Upper lobe of left lung (tissue), 6 donors: ENCODE results near the gene PSMG3. TPM values are rescaled to one million over a fixed set of nuclear protein-coding genes. Genes with fewer than 3 reads are reported as not detected.

Experiments
- ATAC-seq, 2 donors: fragments of 200-7000 bp; cut with Tn5 transposase; one replicate each; pipeline ENCODE4 v1.9.1; 2022; ENCODE audit warnings: mild to moderate bottlenecking in 2 of 2, moderate library complexity in 2 of 2; ENCODE audit not compliant: low FRiP score in 2 of 2
- DNase-seq, 2 donors: peaks; one replicate each; pipeline ENCODE4 v3.0.0-alpha.2; 2019 to 2020
- H3K27ac ChIP-seq, 4 donors: fragments of 200-600 bp; sonication (generic); one replicate each; pipeline ENCODE4 v1.5.1; 2016 to 2019
- H3K27me3 ChIP-seq, 4 donors: fragments of 200-600 bp; sonication (generic); one replicate each; pipeline ENCODE4 v1.5.1; 2017 to 2019
- H3K36me3 ChIP-seq, 4 donors: fragments of 200-600 bp; sonication (generic); one replicate each; pipeline ENCODE4 v1.5.1; 2016 to 2019
- H3K4me1 ChIP-seq, 4 donors: fragments of 200-600 bp; sonication (generic); one replicate each; pipeline ENCODE4 v1.5.1; 2018 to 2019
- H3K4me3 ChIP-seq, 4 donors: fragments of 200-600 bp; sonication (generic); one replicate each; pipeline ENCODE4 v1.5.1; 2017 to 2019; ENCODE audit warnings: mild to moderate bottlenecking in 2 of 4, moderate library complexity in 1 of 4
- H3K9me3 ChIP-seq, 4 donors: fragments of 200-600 bp; sonication (generic); one replicate each; pipeline ENCODE4 v1.5.1; 2018 to 2019
- EP300 ChIP-seq, 4 donors: sonication (generic); formaldehyde crosslinking; IDR thresholded peaks; one replicate each; pipeline ENCODE4 v1.5.1; 2017; ENCODE audit warnings: antibody characterized with exemption in 4 of 4, control low read depth in 2 of 4
- POLR2A ChIP-seq, 4 donors: fragments of 450-650 bp; IDR thresholded peaks; one replicate each; pipeline ENCODE4 v1.5.1; 2016 to 2017; ENCODE audit warnings: antibody characterized with exemption in 4 of 4, mild to moderate bottlenecking in 2 of 4
- POLR2AphosphoS5 ChIP-seq, 2 donors: sonication (generic); formaldehyde crosslinking; IDR thresholded peaks; one replicate each; pipeline ENCODE4 v1.5.1; 2017; ENCODE audit warnings: antibody characterized with exemption in 2 of 2
- WGBS, 2 donors: methylation state at CpG; one replicate each; pipeline ENCODE4 v1.1.5; 2017 to 2018; 5-methylcytosine and 5-hydroxymethylcytosine counted together
- total RNA-seq, 6 donors: library from RNA; depleted of rRNA in 4 of 6; stranded (reverse); fragments of >200 nt in 4 of 6; gene quantifications; one replicate each; pipeline versions ENCODE4 v1.1.0 to v1.2.1, GENCODE V29; 2016 to 2021
- TF ChIP-seq, protein P1 (sequence below), 6 experiments: fragments of 450-650 bp in 4 of 6; fragments of 200-600 bp in 2 of 6; sonication (generic) in 2 of 6; IDR thresholded peaks; one replicate each; pipeline ENCODE4 v1.5.1; 2016 to 2019; ENCODE audit warnings: antibody characterized with exemption in 6 of 6
- donor health status: DM: no; HTN: no; CAD: no; lungs with moderate emphysema.
- donor health status: DM: no; HTN: yes; CAD: no; lungs with severe emphysema.

The PSMG3 gene
- total RNA-seq, 6 donors from 2014 or later: 19.0 to 53.1 (median 21.6) TPM

DNA sequence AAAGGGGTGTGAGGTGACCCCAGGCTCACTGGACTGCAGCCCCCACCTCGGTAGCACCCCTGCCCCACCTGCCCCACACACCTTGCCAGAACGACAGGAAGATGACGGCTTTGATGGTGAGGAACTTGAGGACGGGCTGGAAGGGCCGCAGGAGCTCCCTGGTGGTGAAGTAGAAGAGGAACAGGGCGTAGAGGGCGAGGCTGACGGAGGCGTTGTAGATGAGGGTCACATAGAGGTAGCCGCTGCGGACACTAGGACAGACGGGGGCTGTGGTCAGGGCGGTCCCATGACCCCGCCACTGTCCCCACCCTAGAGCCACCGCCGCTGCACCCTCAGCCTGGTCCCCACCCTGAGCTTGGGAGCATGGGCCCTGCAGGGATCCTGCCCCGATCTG lies 21.4 kb downstream of the PSMG3 start:
- no peak overlapping the region for H3K4me3 ChIP-seq
- H3K36me3 ChIP-seq: peaks cover 0 to 21% (median 12%) of the 10 kb centered on the region in 4 donors
- DNase-seq (peak in 1 of 2 donors; percentile 80), ATAC-seq (peak in 1 of 2 donors; percentile 3)
- H3K9me3 ChIP-seq: no peaks in the 10 kb centered on the region
- TF ChIP-seq EP300 (IDR thresholded peaks at IDR 0.05): no peak
- TF ChIP-seq, protein P1, sequence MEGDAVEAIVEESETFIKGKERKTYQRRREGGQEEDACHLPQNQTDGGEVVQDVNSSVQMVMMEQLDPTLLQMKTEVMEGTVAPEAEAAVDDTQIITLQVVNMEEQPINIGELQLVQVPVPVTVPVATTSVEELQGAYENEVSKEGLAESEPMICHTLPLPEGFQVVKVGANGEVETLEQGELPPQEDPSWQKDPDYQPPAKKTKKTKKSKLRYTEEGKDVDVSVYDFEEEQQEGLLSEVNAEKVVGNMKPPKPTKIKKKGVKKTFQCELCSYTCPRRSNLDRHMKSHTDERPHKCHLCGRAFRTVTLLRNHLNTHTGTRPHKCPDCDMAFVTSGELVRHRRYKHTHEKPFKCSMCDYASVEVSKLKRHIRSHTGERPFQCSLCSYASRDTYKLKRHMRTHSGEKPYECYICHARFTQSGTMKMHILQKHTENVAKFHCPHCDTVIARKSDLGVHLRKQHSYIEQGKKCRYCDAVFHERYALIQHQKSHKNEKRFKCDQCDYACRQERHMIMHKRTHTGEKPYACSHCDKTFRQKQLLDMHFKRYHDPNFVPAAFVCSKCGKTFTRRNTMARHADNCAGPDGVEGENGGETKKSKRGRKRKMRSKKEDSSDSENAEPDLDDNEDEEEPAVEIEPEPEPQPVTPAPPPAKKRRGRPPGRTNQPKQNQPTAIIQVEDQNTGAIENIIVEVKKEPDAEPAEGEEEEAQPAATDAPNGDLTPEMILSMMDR (IDR thresholded peaks at IDR 0.05): peak in 1 of 6 experiments; percentile 9
- H3K27ac ChIP-seq: no peak overlapping the region
- H3K27me3 ChIP-seq: no peaks in the 10 kb centered on the region
- 55 to 70% methylated on average over 17 of the region's 17 CpGs for WGBS, 2 donors
- H3K4me1 ChIP-seq: peaks cover 0 to 4% (median 0%) of the 10 kb centered on the region in 4 donors

- H3K4me1 ChIP-seq: peaks cover 0 to 4% (median 0%) of the 10 kb centered on the region in 4 donors
- whole genome bisulfite sequencing, 2 donors: 54 to 74% methylated on average over 4 to 24 of the region's 35 CpGs
- peak in 1 of 2 donors; percentile 76 for DNase-seq
- no peak for ATAC-seq
- no peaks in the 10 kb centered on the region for H3K27me3 ChIP-seq
- TF ChIP-seq EP300 (IDR thresholded peaks at IDR 0.05) (no peak), POLR2AphosphoS5 (IDR thresholded peaks at IDR 0.05) (no peak), POLR2A (IDR thresholded peaks at IDR 0.05) (no peak)
- TF ChIP-seq, protein P1 (IDR thresholded peaks at IDR 0.05): no peak
- H3K4me3 ChIP-seq: no peak overlapping the region
- no peak overlapping the region for H3K27ac ChIP-seq
- H3K9me3 ChIP-seq: no peaks in the 10 kb centered on the region
- H3K36me3 ChIP-seq: peaks cover 0 to 26% (median 15%) of the 10 kb centered on the region in 4 donors
These were observed 21.9 kb downstream of the PSMG3 start for GRCh38 chr7:1547777-1548437.

- H3K9me3 ChIP-seq: no peaks in the 10 kb centered on the region
- ATAC-seq (no peak), DNase-seq (peak in 1 of 2 donors; percentile 77)
- peaks cover 0 to 4% (median 0%) of the 10 kb centered on the region in 4 donors for H3K4me1 ChIP-seq
- WGBS, 2 donors: 93% methylated on average over 23 of the region's 41 CpGs; no CpG with 5 or more reads in 1 of the 2 donors
- no peak overlapping the region for H3K27ac ChIP-seq
- no peak for TF ChIP-seq POLR2AphosphoS5 (IDR thresholded peaks at IDR 0.05)
- TF ChIP-seq POLR2A (IDR thresholded peaks at IDR 0.05): no peak
- no peak for TF ChIP-seq EP300 (IDR thresholded peaks at IDR 0.05)
- TF ChIP-seq, protein P1 (IDR thresholded peaks at IDR 0.05): no peak
- H3K36me3 ChIP-seq: peaks cover 0 to 34% (median 21%) of the 10 kb centered on the region in 4 donors
- no peaks in the 10 kb centered on the region for H3K27me3 ChIP-seq
- no peak overlapping the region for H3K4me3 ChIP-seq
These were observed 22.7 kb downstream of the PSMG3 start for GRCh38 chr7:1546909-1547776.

DNA sequence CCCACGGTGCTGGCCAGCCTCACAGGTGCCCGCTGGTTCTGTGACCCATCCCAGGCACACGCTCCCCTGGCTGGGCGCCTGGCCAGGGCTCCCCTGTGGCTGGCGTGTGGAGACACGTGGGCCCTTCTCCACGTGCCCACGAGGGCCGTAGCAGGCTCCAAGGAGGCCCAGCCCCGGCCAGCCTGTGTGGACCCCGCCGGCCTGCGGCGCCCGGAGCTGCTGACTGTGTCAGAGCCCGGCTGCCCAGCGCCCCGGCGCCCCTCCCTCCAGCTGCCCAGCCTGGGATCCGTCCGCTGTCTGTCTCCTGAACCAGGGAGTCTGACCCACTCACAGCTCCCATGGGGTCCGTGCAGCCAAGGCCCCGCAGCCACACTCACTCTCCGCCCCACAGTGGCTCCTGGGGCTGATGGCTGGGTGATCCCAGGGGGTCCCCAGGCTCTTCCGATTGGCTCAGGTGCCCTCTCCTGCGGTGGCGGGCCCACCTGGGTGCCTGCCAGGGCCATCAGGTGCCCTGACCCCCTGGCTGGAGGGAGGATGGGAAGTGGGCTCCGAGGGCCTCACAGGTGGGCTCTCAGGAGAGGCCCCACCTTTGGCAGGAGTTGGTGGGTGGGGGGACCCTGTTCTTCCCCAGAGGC lies 23.4 kb downstream of the PSMG3 start:
- H3K27ac ChIP-seq: no peak overlapping the region
- no peaks in the 10 kb centered on the region for H3K9me3 ChIP-seq
- peaks cover 2 to 41% (median 28%) of the 10 kb centered on the region in 4 donors for H3K36me3 ChIP-seq
- 83 to 91% methylated on average over 6 to 26 of the region's 28 CpGs for WGBS, 2 donors
- H3K27me3 ChIP-seq: no peaks in the 10 kb centered on the region
- DNase-seq (peak in 1 of 2 donors; percentile 85), ATAC-seq (no peak)
- TF ChIP-seq, protein P1 (IDR thresholded peaks at IDR 0.05): no peak
- TF ChIP-seq POLR2AphosphoS5 (IDR thresholded peaks at IDR 0.05) (no peak), POLR2A (IDR thresholded peaks at IDR 0.05) (no peak), EP300 (IDR thresholded peaks at IDR 0.05) (no peak)
- peaks cover 0 to 4% (median 0%) of the 10 kb centered on the region in 4 donors for H3K4me1 ChIP-seq
- no peak overlapping the region for H3K4me3 ChIP-seq
